IMR-90 (cell line): ENCODE data around the gene BCAS3. TPM values are rescaled to one million over a fixed set of nuclear protein-coding genes. Genes with fewer than 3 reads are reported as not detected.

Experiments used
- ATAC-seq: fragments of 200-7000 bp; cut with Tn5 transposase; 2 replicates; pipeline ENCODE4 v1.9.1; 2020; ENCODE audit warnings: low read depth, mild to moderate bottlenecking, moderate library complexity
- BruUV-seq: library from RNA; stranded (reverse); fragments of 400-500 nt; replicated peaks from 2 replicates; lab custom pipeline; 2021; lab: Mats Ljungman, UMichigan
- CTCF ChIA-PET: fragments of 300-600 bp; formaldehyde crosslinking; extraction: SDS; loops from one replicate; lab custom pipeline; 2021; ENCODE audit warnings: antibody characterized with exemption; lab: Yijun Ruan, JAX
- POLR2A ChIA-PET: fragments of 300-600 bp; sonication (Branson Sonifier 250); formaldehyde crosslinking; loops from one replicate; lab custom pipeline; 2022; ENCODE audit warnings: antibody characterized with exemption; ENCODE audit not compliant: unreplicated experiment; lab: Charles Lee
- DNase-seq: peaks from one replicate; pipeline ENCODE4 v3.0.0; 2013
- H2AFZ ChIP-seq: replicated peaks from 2 replicates; pipeline ENCODE3; 2013; ENCODE audit warnings: low read length, mild to moderate bottlenecking; ENCODE audit not compliant: poor library complexity
- H2AK5ac ChIP-seq: 2 replicates; pipeline ENCODE4 v1.6.1; 2013; ENCODE audit warnings: low read depth, low read length, inconsistent platforms
- H2AK9ac ChIP-seq: replicated peaks from 2 replicates; pipeline ENCODE3; 2013; ENCODE audit warnings: mild to moderate bottlenecking, low read depth, low read length, moderate library complexity; ENCODE audit not compliant: poor library complexity
- H2BK120ac ChIP-seq: 2 replicates; pipeline ENCODE4 v1.6.1; 2013; ENCODE audit warnings: low read depth, low read length, inconsistent platforms
- H2BK15ac ChIP-seq: 3 replicates; pipeline ENCODE4 v1.6.1; 2013; ENCODE audit warnings: low read depth, low read length, inconsistent platforms
- H2BK20ac ChIP-seq: 2 replicates; pipeline ENCODE4 v1.6.1; 2013; ENCODE audit warnings: low read depth, mild to moderate bottlenecking, inconsistent platforms, low read length, moderate library complexity
- H2BK5ac ChIP-seq: 2 replicates; pipeline ENCODE4 v1.6.1; 2013; ENCODE audit warnings: mild to moderate bottlenecking, low read depth, low read length, inconsistent platforms; ENCODE audit not compliant: poor library complexity, severe bottlenecking
- H3K14ac ChIP-seq: replicated peaks from 2 replicates; pipeline ENCODE4 v1.6.1; 2013; ENCODE audit warnings: low read depth, low read length, inconsistent platforms
- H3K18ac ChIP-seq: 2 replicates; pipeline ENCODE4 v1.6.1; 2013; ENCODE audit warnings: low read depth, low read length, control low read depth
- H3K23ac ChIP-seq: 2 replicates; pipeline ENCODE4 v1.6.1; 2013; ENCODE audit warnings: low read depth, low read length, inconsistent platforms
- H3K27ac ChIP-seq: 2 replicates; pipeline ENCODE4 v1.5.1; 2013; ENCODE audit warnings: mild to moderate bottlenecking, control low read depth, low read length; ENCODE audit not compliant: insufficient read depth
- H3K27me3 ChIP-seq: 2 replicates; pipeline ENCODE4 v1.6.1; 2013; ENCODE audit warnings: low read length; ENCODE audit not compliant: control insufficient read depth, insufficient read depth
- H3K36me3 ChIP-seq: 2 replicates; pipeline ENCODE4 v1.6.1; 2013; ENCODE audit warnings: low read length, mixed read lengths; ENCODE audit not compliant: control insufficient read depth, insufficient read depth
- H3K4ac ChIP-seq: 2 replicates; pipeline ENCODE4 v1.6.1; 2013; ENCODE audit warnings: low read depth, low read length, inconsistent platforms
- H3K4me1 ChIP-seq: 2 replicates; pipeline ENCODE4 v1.6.1; 2013; ENCODE audit warnings: low read length, mixed read lengths; ENCODE audit not compliant: control insufficient read depth, insufficient read depth
- H3K4me2 ChIP-seq: 2 replicates; pipeline ENCODE4 v1.6.1; 2013; ENCODE audit warnings: low read depth, mild to moderate bottlenecking, control low read depth, low read length, moderate library complexity
- H3K4me3 ChIP-seq: 2 replicates; pipeline ENCODE4 v1.5.1; 2013; ENCODE audit warnings: low read depth, mild to moderate bottlenecking, control low read depth, low read length, moderate library complexity; ENCODE audit not compliant: insufficient read depth
- H3K56ac ChIP-seq: 2 replicates; pipeline ENCODE4 v1.6.1; 2013; ENCODE audit warnings: low read length, inconsistent platforms; ENCODE audit not compliant: insufficient read depth; ENCODE audit errors: extremely low read depth
- H3K79me1 ChIP-seq, 2 experiments: 2 replicates each; pipeline ENCODE4 v1.6.1; 2013; ENCODE audit warnings: low read length in 2 of 2, inconsistent platforms in 1 of 2, low read depth in 1 of 2
- H3K9ac ChIP-seq: 2 replicates; pipeline ENCODE4 v1.6.1; 2013; ENCODE audit warnings: low read depth, low read length, control low read depth
- H3K9me1 ChIP-seq: 2 replicates; pipeline ENCODE4 v1.6.1; 2013; ENCODE audit warnings: low read length, inconsistent platforms; ENCODE audit not compliant: insufficient read depth
- H3K9me3 ChIP-seq: 2 replicates; pipeline ENCODE4 v1.6.1; 2013; ENCODE audit warnings: low read length; ENCODE audit not compliant: control insufficient read depth, insufficient read depth
- H4K20me1 ChIP-seq: 2 replicates; pipeline ENCODE4 v1.6.1; 2013; ENCODE audit warnings: low read length, inconsistent platforms; ENCODE audit not compliant: insufficient read depth
- H4K5ac ChIP-seq: 2 replicates; pipeline ENCODE4 v1.6.1; 2013; ENCODE audit warnings: mild to moderate bottlenecking, low read depth, low read length, control low read depth
- H4K8ac ChIP-seq, 2 experiments: 2 replicates each; pipeline ENCODE4 v1.6.1; 2013; ENCODE audit warnings: low read depth in 2 of 2, low read length in 2 of 2, control low read depth in 1 of 2, inconsistent platforms in 1 of 2
- H4K91ac ChIP-seq: 2 replicates; pipeline ENCODE4 v1.6.1; 2013; ENCODE audit warnings: low read depth, low read length, inconsistent platforms; ENCODE audit not compliant: insufficient read depth
- CEBPB ChIP-seq: IDR thresholded peaks from 2 replicates; pipeline ENCODE4 v1.6.1; 2012; ENCODE audit warnings: low read depth, low read length, improper control_type of control experiment
- CTCF ChIP-seq: conservative IDR thresholded peaks from 2 replicates; pipeline ENCODE4 v1.5.1; 2012; ENCODE audit warnings: mild to moderate bottlenecking, low read depth, low read length, improper control_type of control experiment
- MAFK ChIP-seq: IDR thresholded peaks from 2 replicates; pipeline ENCODE4 v1.6.1; 2012; ENCODE audit warnings: low read depth, low read length, improper control_type of control experiment
- NFE2L2 ChIP-seq: fragments of 150-350 bp; IDR thresholded peaks from 2 replicates; pipeline ENCODE4 v1.6.1; 2016; ENCODE audit warnings: low read depth, mild to moderate bottlenecking, low read length
- WGBS, 2 experiments: methylation state at CpG; one replicate each; pipeline versions ENCODE4 v1.1.5 to v1.1.7; 2013; ENCODE audit warnings: missing lambda C conversion rate in 2 of 2; ENCODE audit not compliant: insufficient read length in 1 of 2; ENCODE audit errors: extremely low coverage in 2 of 2; 5-methylcytosine and 5-hydroxymethylcytosine counted together
- dilution Hi-C: fragments of 300-500 bp; cut with HindIII; formaldehyde crosslinking; loops from one replicate; pipeline ENCODE4 v1.14.3; 2018; ENCODE audit warnings: low sequenced_read_pairs; ENCODE audit not compliant: unreplicated experiment
- in situ Hi-C: fragments of 300-500 bp; cut with MboI; formaldehyde crosslinking; loops from 3 replicates; pipeline ENCODE4 v1.14.3; 2019; ENCODE audit warnings: low sequenced_read_pairs, inconsistent platforms, mixed read lengths
- intact Hi-C: fragments of 100-400 bp; cut with micrococcal nuclease; formaldehyde crosslinking; loops from 2 replicates; pipeline ENCODE4 v1.10.0; 2022
- polyA plus RNA-seq, 3 experiments: library from polyadenylated mRNA; depleted of rRNA; stranded (reverse); fragments of >200 nt; gene quantifications; 2 replicates each; pipeline ENCODE4 v1.2.3, GENCODE V29; 2012; ENCODE audit warnings: low replicate concordance in 1 of 3
- total RNA-seq: library from RNA; depleted of rRNA; stranded (reverse); fragments of >200 nt; gene quantifications from 2 replicates; pipeline ENCODE4 v1.2.3, GENCODE V29; 2012

Gene BCAS3
- total and polyA plus RNA-seq, 2 of the 4 experiments (the other 2 are of a cell fraction), result 6.3 to 27.1 TPM

GRCh38 chr17:60679287-60679686 is 1.6 kb downstream of the BCAS3 start:
- Histone ChIP-seq H4K20me1 (no peaks in the 10 kb centered on the region), H4K5ac (no peak overlapping the region), H3K36me3 (peaks cover 2% of the 10 kb centered on the region; the same call in 1 of the 2 replicates), H2BK20ac (no peak overlapping the region), H3K4me3 (no peak overlapping the region), H2AK5ac (no peak overlapping the region), H2BK5ac (no peak overlapping the region), H3K4ac (no peak overlapping the region), H3K56ac (no peak overlapping the region), H3K9me3 (no peaks in the 10 kb centered on the region), H4K8ac (no peak overlapping the region), H3K23ac (no peak overlapping the region), H3K9ac (no peak overlapping the region), H3K4me1 (peaks cover 3% of the 10 kb centered on the region; the same call in 1 of the 2 replicates), H2AFZ (no peak overlapping the region), H3K79me1 (peaks cover 9 to 10% of the 10 kb centered on the region in 2 experiments; a peak in 3 of 4 replicates), H2AK9ac (no peak overlapping the region), H3K27me3 (no peaks in the 10 kb centered on the region), H3K9me1 (no peaks in the 10 kb centered on the region), H2BK15ac (no peak overlapping the region), H3K18ac (no peak overlapping the region), H3K4me2 (no peak overlapping the region), H3K27ac (no peak overlapping the region), H3K14ac (no peak overlapping the region), H2BK120ac (no peak overlapping the region), H4K91ac (no peak overlapping the region)
- CTCF ChIA-PET, result no interaction called here
- in situ Hi-C loops, result no loop called here
- no peak for DNase-seq
- WGBS, 2 experiments, result no CpG with 5 or more reads among the region's 4 CpGs
- POLR2A ChIA-PET, result no interaction called here
- dilution Hi-C loops, result no loop called here
- intact Hi-C loops, result loop anchor here (5.0 kb wide), 1 partner anchor 648 kb away; no protein-coding TSS in a partner anchor
- no peak for ATAC-seq
- TF ChIP-seq CEBPB (no peak), MAFK (no peak), CTCF (no peak), NFE2L2 (no peak)
- no TSS peak for BruUV-seq
